ENCODE data around the gene PPWD1. TPM values are rescaled to one million over a fixed set of nuclear protein-coding genes. Genes with fewer than 3 reads are reported as not detected.

Gene PPWD1
- total RNA-seq, 1 donor from 2014 or later: 33.6 TPM

- no peaks in the 10 kb centered on the region for H3K4me1 ChIP-seq
- TF ChIP-seq, protein P1, sequence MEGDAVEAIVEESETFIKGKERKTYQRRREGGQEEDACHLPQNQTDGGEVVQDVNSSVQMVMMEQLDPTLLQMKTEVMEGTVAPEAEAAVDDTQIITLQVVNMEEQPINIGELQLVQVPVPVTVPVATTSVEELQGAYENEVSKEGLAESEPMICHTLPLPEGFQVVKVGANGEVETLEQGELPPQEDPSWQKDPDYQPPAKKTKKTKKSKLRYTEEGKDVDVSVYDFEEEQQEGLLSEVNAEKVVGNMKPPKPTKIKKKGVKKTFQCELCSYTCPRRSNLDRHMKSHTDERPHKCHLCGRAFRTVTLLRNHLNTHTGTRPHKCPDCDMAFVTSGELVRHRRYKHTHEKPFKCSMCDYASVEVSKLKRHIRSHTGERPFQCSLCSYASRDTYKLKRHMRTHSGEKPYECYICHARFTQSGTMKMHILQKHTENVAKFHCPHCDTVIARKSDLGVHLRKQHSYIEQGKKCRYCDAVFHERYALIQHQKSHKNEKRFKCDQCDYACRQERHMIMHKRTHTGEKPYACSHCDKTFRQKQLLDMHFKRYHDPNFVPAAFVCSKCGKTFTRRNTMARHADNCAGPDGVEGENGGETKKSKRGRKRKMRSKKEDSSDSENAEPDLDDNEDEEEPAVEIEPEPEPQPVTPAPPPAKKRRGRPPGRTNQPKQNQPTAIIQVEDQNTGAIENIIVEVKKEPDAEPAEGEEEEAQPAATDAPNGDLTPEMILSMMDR (IDR thresholded peaks at IDR 0.05): no peak
- no peaks in the 10 kb centered on the region for H3K36me3 ChIP-seq
- H3K4me3 ChIP-seq: no peak overlapping the region
- no peaks in the 10 kb centered on the region for H3K27me3 ChIP-seq
- H3K27ac ChIP-seq: no peak overlapping the region
- no peaks in the 10 kb centered on the region for H3K9me3 ChIP-seq
- ATAC-seq (no peak), DNase-seq (no peak)
- intact Hi-C loops (cut with DNase I): no loop called here
Measured at GRCh38 chr5:65556718-65557117, 6.4 kb upstream of the PPWD1 start.

GRCh38 chr5:65563777-65564176 lies 681 bp downstream of the PPWD1 start:
- no peaks in the 10 kb centered on the region for H3K27me3 ChIP-seq
- DNase-seq (no peak), ATAC-seq (no peak)
- TF ChIP-seq, protein P1 (IDR thresholded peaks at IDR 0.05): no peak
- H3K27ac ChIP-seq: peak overlapping the region; percentile 92
- H3K9me3 ChIP-seq: no peaks in the 10 kb centered on the region
- H3K36me3 ChIP-seq: peaks cover 10% of the 10 kb centered on the region
- peak overlapping the region; percentile 78 for H3K4me3 ChIP-seq
- H3K4me1 ChIP-seq: peaks cover 21% of the 10 kb centered on the region
- intact Hi-C loops (cut with DNase I): no loop called here

GRCh38 chr5:65566505-65566904 lies 3.4 kb downstream of the PPWD1 start:
- peaks cover 19% of the 10 kb centered on the region for H3K36me3 ChIP-seq
- H3K27ac ChIP-seq: no peak overlapping the region
- ATAC-seq (no peak), DNase-seq (no peak)
- no peak overlapping the region for H3K4me3 ChIP-seq
- intact Hi-C loops (cut with DNase I): no loop called here
- peaks cover 21% of the 10 kb centered on the region for H3K4me1 ChIP-seq
- H3K27me3 ChIP-seq: no peaks in the 10 kb centered on the region
- TF ChIP-seq, protein P1 (IDR thresholded peaks at IDR 0.05): no peak
- no peaks in the 10 kb centered on the region for H3K9me3 ChIP-seq

GRCh38 chr5:65570598-65571226 lies 7.6 kb downstream of the PPWD1 start:
- Histone ChIP-seq H3K4me1 (no peaks in the 10 kb centered on the region), H3K4me3 (no peak overlapping the region), H3K9me3 (no peaks in the 10 kb centered on the region), H3K27me3 (no peaks in the 10 kb centered on the region), H3K27ac (no peak overlapping the region), H3K36me3 (peaks cover 45% of the 10 kb centered on the region)
- intact Hi-C loops (cut with DNase I): no loop called here
- TF ChIP-seq, protein P1 (IDR thresholded peaks at IDR 0.05): no peak
- DNase-seq (no peak), ATAC-seq (no peak)

- H3K4me1 ChIP-seq: no peaks in the 10 kb centered on the region
Measured at GRCh38 chr5:65577141-65577540, 14.0 kb downstream of the PPWD1 start.

More at GRCh38 chr5:65577141-65577540, 14.0 kb downstream of the PPWD1 start:
- Histone ChIP-seq H3K4me3 (no peak overlapping the region), H3K9me3 (no peaks in the 10 kb centered on the region), H3K27me3 (no peaks in the 10 kb centered on the region), H3K27ac (no peak overlapping the region), H3K36me3 (peaks cover 74% of the 10 kb centered on the region)
- no peak for DNase-seq
- TF ChIP-seq, protein P1 (IDR thresholded peaks at IDR 0.05): no peak
- ATAC-seq: no peak
- intact Hi-C loops (cut with DNase I): no loop called here

Measured in upper lobe of right lung (tissue), 1 donor.